Hepatocyte (in vitro differentiated cells): Measurements from ENCODE around the gene CARD11.

Source experiments
- CTCF ChIP-seq: fragments of 200-600 bp; sonication (generic); IDR thresholded peaks from 2 replicates; pipeline ENCODE4 v1.5.1; 2016; ENCODE audit warnings: antibody characterized with exemption, mild to moderate bottlenecking; ENCODE audit not compliant: poor library complexity
- EZH2 ChIP-seq: fragments of 200-600 bp; sonication (generic); IDR thresholded peaks from 2 replicates; pipeline ENCODE4 v1.6.1; 2016; ENCODE audit warnings: antibody characterized with exemption, mild to moderate bottlenecking, borderline replicate concordance
- EZH2phosphoT487 ChIP-seq: fragments of 200-600 bp; sonication (generic); IDR thresholded peaks from one replicate; pipeline ENCODE4 v1.6.1; 2018; ENCODE audit warnings: antibody characterized with exemption, mild to moderate bottlenecking, low read depth, moderate library complexity; ENCODE audit not compliant: unreplicated experiment, severe bottlenecking

GRCh38 chr7:2926896-2927405 is 116.7 kb downstream of the CARD11 start:
- TF ChIP-seq EZH2phosphoT487 (no peak), CTCF (no peak), EZH2 (no peak)
